ENCODE measurements around the gene KLHDC1.

- TF ChIP-seq CTCF (conservative IDR thresholded peaks at IDR 0.05; ENCODE audit: low read length), result no peak
- no peak for TF ChIP-seq EZH2phosphoT487 (IDR thresholded peaks at IDR 0.05; ENCODE audit: borderline replicate concordance, low read depth, low read length)
Observed at GRCh38 chr14:49770212-49770817, 77.4 kb downstream of the KLHDC1 start.
